OCI-LY7 (cell line): ENCODE measurements around the gene RPH3AL. TPM values are rescaled to one million over a fixed set of nuclear protein-coding genes. Genes with fewer than 3 reads are reported as not detected.

Source experiments
- Bru-seq: library from RNA; stranded (reverse); fragments of 400-500 nt; gene quantifications from one replicate; lab custom pipeline; 2021; lab: Mats Ljungman, UMichigan
- BruChase-seq, 2 experiments: library from RNA; stranded (reverse); fragments of 400-500 nt; gene quantifications; one replicate each; lab custom pipeline; 2021; lab: Mats Ljungman, UMichigan
- BruUV-seq: library from RNA; stranded (reverse); fragments of 400-500 nt; replicated peaks from 2 replicates; lab custom pipeline; 2021; lab: Mats Ljungman, UMichigan
- CTCF ChIA-PET: fragments of 300-600 bp; sonication (Branson Sonifier 250); formaldehyde crosslinking; loops from one replicate; lab custom pipeline; 2022; ENCODE audit warnings: antibody characterized with exemption; ENCODE audit not compliant: unreplicated experiment; lab: Charles Lee
- POLR2A ChIA-PET: fragments of 300-600 bp; sonication (Branson Sonifier 250); formaldehyde crosslinking; loops from one replicate; lab custom pipeline; 2022; ENCODE audit warnings: antibody characterized with exemption; lab: Charles Lee
- DNase-seq: peaks from one replicate; pipeline ENCODE4 v3.0.0-alpha.2; 2015; ENCODE audit warnings: low spot score
- H2AFZ ChIP-seq: fragments of 200-600 bp; sonication (generic), shearing (Covaris generic); 2 replicates; pipeline ENCODE4 v1.6.1; 2014; ENCODE audit warnings: mild to moderate bottlenecking, antibody characterized with exemption, low read length, moderate library complexity
- H3K27ac ChIP-seq: fragments of 200-600 bp; sonication (generic); 2 replicates; pipeline ENCODE4 v1.5.1; 2014; ENCODE audit warnings: mixed run types, low read depth, mild to moderate bottlenecking, moderate library complexity, low read length, inconsistent platforms; ENCODE audit not compliant: poor library complexity, severe bottlenecking
- H3K36me3 ChIP-seq: fragments of 200-600 bp; sonication (generic); 2 replicates; pipeline ENCODE4 v1.6.1; 2014; ENCODE audit warnings: mild to moderate bottlenecking, antibody characterized with exemption, low read length, moderate library complexity, mixed read lengths; ENCODE audit not compliant: insufficient read depth
- H3K4me1 ChIP-seq: fragments of 200-600 bp; sonication (generic); 2 replicates; pipeline ENCODE4 v1.5.1; 2014; ENCODE audit warnings: mild to moderate bottlenecking, low read length; ENCODE audit not compliant: insufficient read depth, poor library complexity, severe bottlenecking
- H3K4me2 ChIP-seq: fragments of 200-600 bp; sonication (generic); 2 replicates; pipeline ENCODE4 v1.6.1; 2014; ENCODE audit warnings: mild to moderate bottlenecking, low read length
- H3K4me3 ChIP-seq: fragments of 200-600 bp; sonication (generic); 2 replicates; pipeline ENCODE4 v1.5.1; 2014; ENCODE audit warnings: mild to moderate bottlenecking, low read depth, low read length; ENCODE audit not compliant: poor library complexity, severe bottlenecking
- H3K79me2 ChIP-seq: fragments of 200-600 bp; sonication (generic); 2 replicates; pipeline ENCODE4 v1.6.1; 2016; ENCODE audit warnings: low read depth, mild to moderate bottlenecking, low read length, moderate library complexity, mixed read lengths; ENCODE audit not compliant: insufficient read depth
- H3K9me2 ChIP-seq: fragments of 200-600 bp; sonication (generic); 2 replicates; pipeline ENCODE4 v1.6.1; 2016; ENCODE audit warnings: mild to moderate bottlenecking, low read length, mixed read lengths; ENCODE audit not compliant: insufficient read depth
- H3K9me3 ChIP-seq: fragments of 200-600 bp; sonication (generic); 2 replicates; pipeline ENCODE4 v1.6.1; 2014; ENCODE audit warnings: mild to moderate bottlenecking, mixed run types, low read length, mixed read lengths
- H4K20me1 ChIP-seq: fragments of 200-600 bp; sonication (generic); 2 replicates; pipeline ENCODE4 v1.6.1; 2014; ENCODE audit warnings: mild to moderate bottlenecking, antibody characterized with exemption, low read length, moderate library complexity, mixed read lengths; ENCODE audit not compliant: insufficient read depth
- EZH2phosphoT487 ChIP-seq: fragments of 200-600 bp; sonication (generic); IDR thresholded peaks from 2 replicates; pipeline ENCODE4 v1.6.1; 2018; ENCODE audit warnings: low read depth, borderline replicate concordance, mild to moderate bottlenecking, mixed run types, antibody characterized with exemption, low read length, moderate library complexity, mixed read lengths
- intact Hi-C: fragments of 100-400 bp; cut with micrococcal nuclease; formaldehyde crosslinking; loops from one replicate; pipeline ENCODE4 v1.10.0; 2022; ENCODE audit not compliant: unreplicated experiment
- long read RNA-seq: library from polyadenylated mRNA; stranded (forward); transcript quantifications from one replicate; pipeline ENCODE4 v2.0.0, GENCODE V29; 2022
- total RNA-seq, 2 experiments: library from RNA; depleted of rRNA in 1 of 2; stranded (reverse); fragments of >200 nt in 1 of 2; shearing (Covaris generic) in 1 of 2; gene quantifications; 2 replicates each; pipeline ENCODE4 v1.2.3, GENCODE V29; 2014 to 2022
- TF ChIP-seq, protein P1 (sequence below): fragments of 200-600 bp; sonication (generic); conservative IDR thresholded peaks from 2 replicates; pipeline ENCODE4 v1.5.1; 2014; ENCODE audit warnings: mild to moderate bottlenecking, antibody characterized with exemption, low read length, moderate library complexity, mixed read lengths

The RPH3AL gene, protein sequence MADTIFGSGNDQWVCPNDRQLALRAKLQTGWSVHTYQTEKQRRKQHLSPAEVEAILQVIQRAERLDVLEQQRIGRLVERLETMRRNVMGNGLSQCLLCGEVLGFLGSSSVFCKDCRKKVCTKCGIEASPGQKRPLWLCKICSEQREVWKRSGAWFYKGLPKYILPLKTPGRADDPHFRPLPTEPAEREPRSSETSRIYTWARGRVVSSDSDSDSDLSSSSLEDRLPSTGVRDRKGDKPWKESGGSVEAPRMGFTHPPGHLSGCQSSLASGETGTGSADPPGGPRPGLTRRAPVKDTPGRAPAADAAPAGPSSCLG
- total RNA-seq (2014; rRNA removed; shearing (Covaris generic)) (1.0 and 5.9 TPM in 2 replicates), total RNA-seq (2022) (2.0 and 2.2 TPM in 2 replicates), Bru-seq, nascent RNA (percentile 25 among the genes with signal in this experiment), BruChase-seq, experiment 1, labeled RNA remaining after a 6-hour chase (percentile 30 among the genes with signal in this experiment), BruChase-seq, experiment 2, labeled RNA remaining after a 2-hour chase (percentile 28 among the genes with signal in this experiment)
- long read RNA-seq, partial matches to known transcripts, result 0 of 3 reads
- long read RNA-seq, other reads (novel, unspliced or antisense), result 3 of 3 reads

DNA sequence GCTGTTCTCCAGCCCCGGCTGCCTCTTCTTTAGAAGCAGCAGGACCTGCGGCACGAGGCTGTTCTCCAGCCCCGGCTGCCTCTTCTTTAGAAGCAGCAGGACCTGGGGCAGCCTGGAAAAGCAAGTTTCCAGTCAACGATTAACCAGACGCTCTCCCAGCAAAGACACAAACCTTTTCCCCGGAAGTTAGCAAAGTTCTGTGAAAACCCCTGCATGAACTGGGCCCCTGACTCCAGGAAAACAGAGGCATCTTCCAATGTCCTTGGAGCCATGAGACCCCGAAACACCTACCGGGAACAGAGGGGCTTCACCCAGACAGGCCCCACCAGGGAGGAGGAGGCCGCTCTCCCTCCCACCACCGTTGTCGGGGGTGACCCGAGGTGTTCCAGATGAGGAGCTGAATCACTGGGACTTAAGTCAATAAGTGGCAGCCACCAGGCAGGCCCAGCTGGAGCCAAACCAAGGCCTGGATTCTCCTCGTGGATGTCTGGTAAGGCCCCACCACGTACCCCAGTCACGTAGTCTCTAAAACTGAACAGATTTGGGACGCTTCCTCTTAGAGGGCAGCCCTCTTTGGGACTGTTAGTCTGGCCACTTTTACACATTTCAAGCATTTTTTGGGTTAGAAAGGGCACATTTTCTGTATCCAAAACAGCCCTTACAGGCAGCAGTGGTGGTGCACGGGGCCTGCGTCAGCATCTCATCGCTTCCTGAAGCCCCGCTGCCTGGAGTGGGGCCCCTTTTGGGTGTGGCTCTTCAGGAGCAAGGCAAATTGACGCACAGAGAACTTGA, at the start of gene RPH3AL:
RPH3AL (minus strand) TSS at position 387 of the 792 bp plus-strand sequence. CDS start 25,264 bp downstream, outside the sequence.
- ChIA-PET POLR2A (interaction anchor here (0.9 kb wide), 1 partner anchor 9 kb away, joined by 3 read pairs; no protein-coding TSS in a partner anchor), CTCF (no interaction called here)
- no peak for DNase-seq
- H3K79me2 ChIP-seq, result no peaks in the 10 kb centered on the region
- no peak within 1 kb of the TSS for H3K4me2 ChIP-seq
- H3K4me3 ChIP-seq, result no peak within 1 kb of the TSS
- H3K27ac ChIP-seq, result no peak within 1 kb of the TSS
- BruUV-seq, result no TSS peak
- no peaks in the 10 kb centered on the region for H3K36me3 ChIP-seq
- no peak for TF ChIP-seq EZH2phosphoT487
- TF ChIP-seq, protein P1, sequence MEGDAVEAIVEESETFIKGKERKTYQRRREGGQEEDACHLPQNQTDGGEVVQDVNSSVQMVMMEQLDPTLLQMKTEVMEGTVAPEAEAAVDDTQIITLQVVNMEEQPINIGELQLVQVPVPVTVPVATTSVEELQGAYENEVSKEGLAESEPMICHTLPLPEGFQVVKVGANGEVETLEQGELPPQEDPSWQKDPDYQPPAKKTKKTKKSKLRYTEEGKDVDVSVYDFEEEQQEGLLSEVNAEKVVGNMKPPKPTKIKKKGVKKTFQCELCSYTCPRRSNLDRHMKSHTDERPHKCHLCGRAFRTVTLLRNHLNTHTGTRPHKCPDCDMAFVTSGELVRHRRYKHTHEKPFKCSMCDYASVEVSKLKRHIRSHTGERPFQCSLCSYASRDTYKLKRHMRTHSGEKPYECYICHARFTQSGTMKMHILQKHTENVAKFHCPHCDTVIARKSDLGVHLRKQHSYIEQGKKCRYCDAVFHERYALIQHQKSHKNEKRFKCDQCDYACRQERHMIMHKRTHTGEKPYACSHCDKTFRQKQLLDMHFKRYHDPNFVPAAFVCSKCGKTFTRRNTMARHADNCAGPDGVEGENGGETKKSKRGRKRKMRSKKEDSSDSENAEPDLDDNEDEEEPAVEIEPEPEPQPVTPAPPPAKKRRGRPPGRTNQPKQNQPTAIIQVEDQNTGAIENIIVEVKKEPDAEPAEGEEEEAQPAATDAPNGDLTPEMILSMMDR, result no peak
- intact Hi-C loops, result no loop called here
- H4K20me1 ChIP-seq, result no peaks in the 10 kb centered on the region
- H3K9me3 ChIP-seq, result peaks cover 11% of the 10 kb centered on the region
- no peaks in the 10 kb centered on the region for H3K4me1 ChIP-seq
- no peaks in the 10 kb centered on the region for H3K9me2 ChIP-seq
- no peak within 1 kb of the TSS for H2AFZ ChIP-seq

DNA sequence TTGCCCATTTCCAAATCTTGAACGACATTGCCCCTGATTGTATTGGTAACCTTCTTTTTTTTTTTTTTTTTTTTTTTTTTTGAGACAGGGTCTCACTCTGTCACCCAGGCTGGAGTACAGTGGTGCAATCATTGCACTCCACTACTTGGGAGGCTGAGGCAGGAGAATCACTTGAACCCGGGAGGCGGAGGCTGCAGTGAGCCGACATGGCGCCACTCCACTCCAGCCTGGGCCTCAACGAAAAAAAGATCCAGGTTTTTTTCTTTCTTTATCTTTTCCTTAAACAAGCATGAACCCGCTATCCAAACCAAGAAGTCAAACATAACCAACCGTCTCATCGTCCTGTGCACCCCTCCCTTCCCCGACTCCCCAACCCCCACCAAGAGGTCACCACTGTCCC, 47.6 kb upstream of the RPH3AL start:
- TF ChIP-seq, protein P1, result no peak
- no peak for TF ChIP-seq EZH2phosphoT487
- Histone ChIP-seq H2AFZ (no peak overlapping the region), H3K4me2 (no peak overlapping the region), H3K36me3 (0 out of 2 replicates have a peak, but pooled peaks cover 3% of the 10 kb centered on the region), H3K27ac (no peak overlapping the region), H3K9me3 (no peaks in the 10 kb centered on the region), H3K79me2 (no peaks in the 10 kb centered on the region), H3K4me3 (no peak overlapping the region), H4K20me1 (no peaks in the 10 kb centered on the region), H3K4me1 (no peaks in the 10 kb centered on the region), H3K9me2 (no peaks in the 10 kb centered on the region)
- BruUV-seq, result no TSS peak
- DNase-seq, result no peak
- intact Hi-C loops, result no loop called here
- CTCF ChIA-PET, result no interaction called here
- POLR2A ChIA-PET, result no interaction called here
